Mammary epithelial cell (primary cell): ENCODE results near the gene PRPH2.

Source experiments
- CTCF ChIP-seq, 2 donors: IDR thresholded peaks in 1 of 2; conservative IDR thresholded peaks in 1 of 2; 2 replicates each; pipeline ENCODE4 v1.5.1; 2011 to 2012; ENCODE audit warnings: inconsistent platforms in 2 of 2, low read length in 2 of 2, mild to moderate bottlenecking in 2 of 2, control low read depth in 1 of 2, low read depth in 1 of 2; ENCODE audit not compliant: insufficient read depth in 1 of 2; ENCODE audit errors: extremely low read depth in 1 of 2
- EZH2 ChIP-seq: IDR thresholded peaks from 2 replicates; pipeline ENCODE4 v1.6.1; 2012; ENCODE audit warnings: low read length, inconsistent platforms, borderline replicate concordance

GRCh38 chr6:42735976-42736375 lies 13.6 kb upstream of the PRPH2 start:
- TF ChIP-seq CTCF (conservative IDR thresholded peaks at IDR 0.05 in 1 of 2, IDR thresholded peaks at IDR 0.05 in 1 of 2; ENCODE audit: extremely low read depth in 1 of 2, insufficient read depth in 1 of 2, low read depth in 1 of 2, low read length in 2 of 2): no peak
- no peak for TF ChIP-seq EZH2
